ENCODE results near the gene ZFHX3.

- TF ChIP-seq POLR2AphosphoS5 (IDR thresholded peaks at IDR 0.05; ENCODE audit: borderline replicate concordance, low read depth, low read length) (no peak), EZH2 (IDR thresholded peaks at IDR 0.05) (no peak)
Observed at GRCh38 chr16:72967941-72968340, 80.0 kb downstream of the ZFHX3 start.

Data from SK-N-MC (cell line).